ENCODE data around the gene MTCH2.

DNA sequence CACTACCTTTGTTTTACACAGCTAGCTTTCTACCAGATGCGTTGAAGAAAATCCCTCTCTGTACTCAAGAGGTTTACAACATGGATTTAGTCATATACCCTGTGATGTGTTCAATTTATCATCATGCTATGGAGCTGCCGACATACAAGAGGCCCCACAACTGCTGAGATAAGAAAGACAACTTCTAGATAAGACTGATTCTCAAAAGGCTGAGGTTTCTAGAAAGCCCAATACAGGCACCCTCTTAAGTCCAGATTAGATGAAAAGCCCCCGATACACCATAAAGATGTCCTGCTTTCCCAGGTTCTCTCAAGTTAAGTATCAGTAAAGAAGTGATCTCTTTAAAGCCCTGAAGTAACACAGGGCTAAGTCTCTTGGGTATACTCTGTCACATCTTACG is 14.3 kb downstream of the MTCH2 start:
- TF ChIP-seq, protein P1, sequence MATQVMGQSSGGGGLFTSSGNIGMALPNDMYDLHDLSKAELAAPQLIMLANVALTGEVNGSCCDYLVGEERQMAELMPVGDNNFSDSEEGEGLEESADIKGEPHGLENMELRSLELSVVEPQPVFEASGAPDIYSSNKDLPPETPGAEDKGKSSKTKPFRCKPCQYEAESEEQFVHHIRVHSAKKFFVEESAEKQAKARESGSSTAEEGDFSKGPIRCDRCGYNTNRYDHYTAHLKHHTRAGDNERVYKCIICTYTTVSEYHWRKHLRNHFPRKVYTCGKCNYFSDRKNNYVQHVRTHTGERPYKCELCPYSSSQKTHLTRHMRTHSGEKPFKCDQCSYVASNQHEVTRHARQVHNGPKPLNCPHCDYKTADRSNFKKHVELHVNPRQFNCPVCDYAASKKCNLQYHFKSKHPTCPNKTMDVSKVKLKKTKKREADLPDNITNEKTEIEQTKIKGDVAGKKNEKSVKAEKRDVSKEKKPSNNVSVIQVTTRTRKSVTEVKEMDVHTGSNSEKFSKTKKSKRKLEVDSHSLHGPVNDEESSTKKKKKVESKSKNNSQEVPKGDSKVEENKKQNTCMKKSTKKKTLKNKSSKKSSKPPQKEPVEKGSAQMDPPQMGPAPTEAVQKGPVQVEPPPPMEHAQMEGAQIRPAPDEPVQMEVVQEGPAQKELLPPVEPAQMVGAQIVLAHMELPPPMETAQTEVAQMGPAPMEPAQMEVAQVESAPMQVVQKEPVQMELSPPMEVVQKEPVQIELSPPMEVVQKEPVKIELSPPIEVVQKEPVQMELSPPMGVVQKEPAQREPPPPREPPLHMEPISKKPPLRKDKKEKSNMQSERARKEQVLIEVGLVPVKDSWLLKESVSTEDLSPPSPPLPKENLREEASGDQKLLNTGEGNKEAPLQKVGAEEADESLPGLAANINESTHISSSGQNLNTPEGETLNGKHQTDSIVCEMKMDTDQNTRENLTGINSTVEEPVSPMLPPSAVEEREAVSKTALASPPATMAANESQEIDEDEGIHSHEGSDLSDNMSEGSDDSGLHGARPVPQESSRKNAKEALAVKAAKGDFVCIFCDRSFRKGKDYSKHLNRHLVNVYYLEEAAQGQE (IDR thresholded peaks at IDR 0.05; ENCODE audit: insufficient read depth in 1 of 2, low read depth in 2 of 2, low read length in 1 of 2) = no peak
- TF ChIP-seq, protein P2, sequence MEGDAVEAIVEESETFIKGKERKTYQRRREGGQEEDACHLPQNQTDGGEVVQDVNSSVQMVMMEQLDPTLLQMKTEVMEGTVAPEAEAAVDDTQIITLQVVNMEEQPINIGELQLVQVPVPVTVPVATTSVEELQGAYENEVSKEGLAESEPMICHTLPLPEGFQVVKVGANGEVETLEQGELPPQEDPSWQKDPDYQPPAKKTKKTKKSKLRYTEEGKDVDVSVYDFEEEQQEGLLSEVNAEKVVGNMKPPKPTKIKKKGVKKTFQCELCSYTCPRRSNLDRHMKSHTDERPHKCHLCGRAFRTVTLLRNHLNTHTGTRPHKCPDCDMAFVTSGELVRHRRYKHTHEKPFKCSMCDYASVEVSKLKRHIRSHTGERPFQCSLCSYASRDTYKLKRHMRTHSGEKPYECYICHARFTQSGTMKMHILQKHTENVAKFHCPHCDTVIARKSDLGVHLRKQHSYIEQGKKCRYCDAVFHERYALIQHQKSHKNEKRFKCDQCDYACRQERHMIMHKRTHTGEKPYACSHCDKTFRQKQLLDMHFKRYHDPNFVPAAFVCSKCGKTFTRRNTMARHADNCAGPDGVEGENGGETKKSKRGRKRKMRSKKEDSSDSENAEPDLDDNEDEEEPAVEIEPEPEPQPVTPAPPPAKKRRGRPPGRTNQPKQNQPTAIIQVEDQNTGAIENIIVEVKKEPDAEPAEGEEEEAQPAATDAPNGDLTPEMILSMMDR (IDR thresholded peaks at IDR 0.05) = no peak
- TF ChIP-seq TCF7L2 (IDR thresholded peaks at IDR 0.05; ENCODE audit: low read depth, low read length) (no peak), POLR2AphosphoS5 (IDR thresholded peaks at IDR 0.05; ENCODE audit: low read depth, low read length) (no peak)

All from Panc1 (cell line).